Measurements from ENCODE around the gene ATXN7L1. TPM values are rescaled to one million over a fixed set of nuclear protein-coding genes. Genes with fewer than 3 reads are reported as not detected.

Gene ATXN7L1
- total RNA-seq, 5 donors from 2014 or later (not counting 1 experiment from before 2014, with no cell fraction given) = 42.3 to 54.7 (median 47.4) TPM

DNA sequence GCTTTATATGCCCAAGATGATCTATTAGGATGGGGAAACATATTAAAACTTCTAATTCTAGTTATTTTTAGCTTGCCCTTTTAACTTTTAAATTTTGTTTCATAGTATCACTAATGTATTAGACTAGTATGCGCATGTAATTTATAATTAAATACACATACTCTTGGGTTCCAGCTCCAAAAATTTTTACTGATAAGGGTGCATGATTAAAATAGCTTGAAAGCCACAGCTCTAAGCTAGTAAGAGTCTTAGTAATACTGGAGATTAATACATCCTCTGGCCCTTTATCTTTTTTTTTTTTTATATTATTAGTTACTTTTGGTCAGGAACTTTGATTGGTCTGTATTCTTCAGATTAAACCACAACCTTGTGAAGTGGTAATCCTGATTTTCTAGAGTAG lies 53.6 kb downstream of the ATXN7L1 start:
- WGBS (ENCODE audit: insufficient coverage) = no CpG with 5 or more reads among the region's 1 CpG
- Mint-ChIP-seq H3K36me3 (peaks cover 36% of the 10 kb centered on the region), H3K27me3 (no peaks in the 10 kb centered on the region), H3K27ac (no peak overlapping the region), H3K4me1 (peaks cover 22 to 39% (median 30%) of the 10 kb centered on the region in 3 donors), H3K9me3 (peaks cover 5 to 7% (median 7%) of the 10 kb centered on the region in 3 donors), H3K4me3 (no peak overlapping the region)
- POLR2A ChIA-PET = no interaction called here
- H3K4me3 ChIP-seq (ENCODE audit: control insufficient read depth in 1 of 2, extremely low read depth in 1 of 2, low read length in 1 of 2) = no peak overlapping the region
- H3K27ac ChIP-seq (ENCODE audit: low read length) = no peak overlapping the region
- CTCF ChIA-PET = interaction anchor here (0.6 to 0.7 kb wide), 4 partner anchors 28 to 198 kb away, joined by 3 read pairs; no protein-coding TSS in a partner anchor
- no peaks in the 10 kb centered on the region for H3K9me3 ChIP-seq
- H3K4me1 ChIP-seq (ENCODE audit: control insufficient read depth in 1 of 2, extremely low read depth in 1 of 2, insufficient read depth in 2 of 2, low read length in 2 of 2) = peaks cover 2 to 11% of the 10 kb centered on the region in 2 experiments
- no peak for DNase-seq
- ATAC-seq (replicated peaks in 1 of 4) = no peak
- peaks cover 0 to 5% of the 10 kb centered on the region in 2 experiments for H3K27me3 ChIP-seq (replicated peaks in 1 of 2; ENCODE audit: control insufficient read depth in 2 of 2, extremely low read depth in 1 of 2, insufficient read depth in 2 of 2, low read length in 1 of 2)
- H3K36me3 ChIP-seq (ENCODE audit: control insufficient read depth in 2 of 2, extremely low read depth in 1 of 2, insufficient read depth in 1 of 2, low read length in 1 of 2) = no peaks in the 10 kb centered on the region

DNA sequence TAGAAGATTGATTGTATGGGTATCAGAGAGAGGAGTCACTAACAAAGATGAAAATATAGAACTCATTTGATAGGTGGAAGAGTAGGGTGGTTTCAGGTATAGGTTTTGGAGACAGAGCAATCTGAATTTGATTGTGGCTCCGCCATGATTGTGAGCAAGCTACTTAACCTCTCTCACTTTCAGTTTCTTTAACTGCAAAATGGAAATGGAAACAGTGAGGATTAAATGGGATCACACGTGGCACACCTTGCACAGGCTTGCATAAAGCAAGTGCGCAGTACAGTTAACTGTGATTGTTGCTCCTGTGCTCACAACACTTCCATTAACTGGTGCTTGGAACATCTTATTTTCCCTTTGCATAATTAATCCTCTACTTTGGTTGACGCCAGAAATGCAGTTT lies 54.9 kb downstream of the ATXN7L1 start:
- H3K27ac ChIP-seq (ENCODE audit: low read length) = no peak overlapping the region
- Mint-ChIP-seq H3K9me3 (peaks cover 5 to 7% (median 7%) of the 10 kb centered on the region in 3 donors), H3K27me3 (no peaks in the 10 kb centered on the region), H3K27ac (no peak overlapping the region), H3K36me3 (peaks cover 31% of the 10 kb centered on the region), H3K4me1 (peaks cover 26 to 41% (median 29%) of the 10 kb centered on the region in 3 donors), H3K4me3 (no peak overlapping the region)
- 84% methylated on average over 3 of the region's 4 CpGs for WGBS (ENCODE audit: insufficient coverage)
- H3K4me3 ChIP-seq (ENCODE audit: control insufficient read depth in 1 of 2, extremely low read depth in 1 of 2, low read length in 1 of 2) = no peak overlapping the region
- no peaks in the 10 kb centered on the region for H3K9me3 ChIP-seq
- no peak for ATAC-seq (replicated peaks in 1 of 4)
- no peak for DNase-seq
- H3K36me3 ChIP-seq (ENCODE audit: control insufficient read depth in 2 of 2, extremely low read depth in 1 of 2, insufficient read depth in 1 of 2, low read length in 1 of 2) = no peaks in the 10 kb centered on the region
- peaks cover 0 to 5% of the 10 kb centered on the region in 2 experiments for H3K27me3 ChIP-seq (replicated peaks in 1 of 2; ENCODE audit: control insufficient read depth in 2 of 2, extremely low read depth in 1 of 2, insufficient read depth in 2 of 2, low read length in 1 of 2)
- ChIA-PET CTCF (interaction anchor here in 1 of 2 donors (0.6 kb wide), 1 partner anchor 160 kb away, joined by 6 read pairs; no protein-coding TSS in a partner anchor), POLR2A (no interaction called here)
- peaks cover 4 to 11% of the 10 kb centered on the region in 2 experiments for H3K4me1 ChIP-seq (ENCODE audit: control insufficient read depth in 1 of 2, extremely low read depth in 1 of 2, insufficient read depth in 2 of 2, low read length in 2 of 2)

DNA sequence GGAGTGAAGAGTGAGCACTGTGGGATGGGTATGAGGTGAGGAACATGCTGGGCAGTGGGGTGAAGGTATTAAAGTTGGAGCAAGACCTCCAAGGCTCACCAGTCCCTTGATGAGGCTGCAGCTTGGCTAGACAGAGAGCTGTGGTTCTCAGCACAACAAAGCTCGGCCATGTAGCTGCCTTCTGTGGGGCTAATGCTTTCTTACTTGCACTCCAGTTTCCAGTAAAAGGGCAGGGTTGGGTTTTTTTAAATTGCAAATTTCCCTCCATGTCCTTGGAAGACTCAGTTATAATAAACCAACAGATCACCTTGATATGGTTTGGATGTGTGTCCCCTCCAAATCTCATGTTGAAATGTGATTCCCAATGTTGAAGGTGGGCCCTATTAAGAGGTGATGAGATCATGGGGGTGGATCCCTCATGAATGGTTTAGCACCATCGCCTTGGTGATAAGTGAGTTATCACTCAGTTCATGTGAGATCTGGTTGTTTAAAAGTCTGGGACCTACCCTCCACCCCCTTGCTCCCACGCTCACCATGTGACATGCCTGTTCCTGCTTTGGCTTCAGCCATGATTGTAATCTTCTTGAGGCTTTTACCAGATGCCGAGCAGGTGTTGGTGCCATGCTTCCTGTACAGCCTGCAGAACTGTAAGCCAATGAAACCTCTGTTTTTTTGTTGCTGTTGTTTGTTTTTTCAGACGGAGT lies 55.9 kb downstream of the ATXN7L1 start:
- H3K27ac Mint-ChIP-seq = no peak overlapping the region
- peaks cover 31% of the 10 kb centered on the region for H3K36me3 Mint-ChIP-seq
- Histone ChIP-seq H3K4me1 (ENCODE audit: control insufficient read depth in 1 of 2, extremely low read depth in 1 of 2, insufficient read depth in 2 of 2, low read length in 2 of 2) (peaks cover 4 to 11% of the 10 kb centered on the region in 2 experiments), H3K27me3 (replicated peaks in 1 of 2; ENCODE audit: control insufficient read depth in 2 of 2, extremely low read depth in 1 of 2, insufficient read depth in 2 of 2, low read length in 1 of 2) (peaks cover 0 to 5% of the 10 kb centered on the region in 2 experiments), H3K9me3 (no peaks in the 10 kb centered on the region), H3K27ac (ENCODE audit: low read length) (no peak overlapping the region), H3K4me3 (ENCODE audit: control insufficient read depth in 1 of 2, extremely low read depth in 1 of 2, low read length in 1 of 2) (no peak overlapping the region), H3K36me3 (ENCODE audit: control insufficient read depth in 2 of 2, extremely low read depth in 1 of 2, insufficient read depth in 1 of 2, low read length in 1 of 2) (no peaks in the 10 kb centered on the region)
- ATAC-seq (replicated peaks in 1 of 4) (no peak), DNase-seq (no peak)
- 90% methylated on average over 2 of the region's 5 CpGs for WGBS (ENCODE audit: insufficient coverage)
- ChIA-PET POLR2A (no interaction called here), CTCF (no interaction called here)
- no peaks in the 10 kb centered on the region for H3K27me3 Mint-ChIP-seq
- H3K9me3 Mint-ChIP-seq = peaks cover 5 to 7% (median 7%) of the 10 kb centered on the region in 3 donors
- H3K4me1 Mint-ChIP-seq = peaks cover 23 to 47% (median 37%) of the 10 kb centered on the region in 3 donors
- H3K4me3 Mint-ChIP-seq = no peak overlapping the region

DNA sequence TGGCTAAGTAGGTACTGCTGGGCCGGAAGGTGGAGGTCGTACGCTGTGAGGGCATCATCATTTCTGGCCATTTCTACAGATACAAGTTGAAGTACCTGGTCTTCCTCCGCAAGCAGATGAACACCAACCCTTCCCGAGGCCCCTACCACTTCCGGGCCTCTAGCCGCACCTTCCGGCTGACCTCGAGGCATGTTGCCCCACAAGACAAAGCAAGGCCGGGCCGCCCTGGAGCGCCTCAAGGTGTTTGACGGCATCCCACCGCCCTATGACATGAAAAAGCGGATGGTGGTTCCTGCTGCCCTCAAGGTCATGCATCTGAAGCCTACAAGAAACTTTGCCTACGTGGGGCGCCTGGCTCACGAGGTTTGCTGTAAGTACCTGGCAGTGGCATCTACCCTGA lies 56.8 kb downstream of the ATXN7L1 start:
- Histone ChIP-seq H3K4me1 (ENCODE audit: control insufficient read depth in 1 of 2, extremely low read depth in 1 of 2, insufficient read depth in 2 of 2, low read length in 2 of 2) (peaks cover 4 to 11% of the 10 kb centered on the region in 2 experiments), H3K27ac (ENCODE audit: low read length) (no peak overlapping the region), H3K27me3 (replicated peaks in 1 of 2; ENCODE audit: control insufficient read depth in 2 of 2, extremely low read depth in 1 of 2, insufficient read depth in 2 of 2, low read length in 1 of 2) (peaks cover 0 to 5% of the 10 kb centered on the region in 2 experiments), H3K36me3 (ENCODE audit: control insufficient read depth in 2 of 2, extremely low read depth in 1 of 2, insufficient read depth in 1 of 2, low read length in 1 of 2) (no peaks in the 10 kb centered on the region), H3K4me3 (ENCODE audit: control insufficient read depth in 1 of 2, extremely low read depth in 1 of 2, low read length in 1 of 2) (no peak overlapping the region), H3K9me3 (no peaks in the 10 kb centered on the region)
- 99% methylated on average over 18 of the region's 18 CpGs for WGBS (ENCODE audit: insufficient coverage)
- Mint-ChIP-seq H3K27me3 (no peaks in the 10 kb centered on the region), H3K4me1 (peaks cover 23 to 50% (median 42%) of the 10 kb centered on the region in 3 donors), H3K9me3 (peaks cover 4 to 5% (median 5%) of the 10 kb centered on the region in 3 donors), H3K36me3 (peaks cover 26% of the 10 kb centered on the region), H3K4me3 (no peak overlapping the region), H3K27ac (no peak overlapping the region)
- no peak for ATAC-seq (replicated peaks in 1 of 4)
- ChIA-PET CTCF (no interaction called here), POLR2A (no interaction called here)
- no peak for DNase-seq

DNA sequence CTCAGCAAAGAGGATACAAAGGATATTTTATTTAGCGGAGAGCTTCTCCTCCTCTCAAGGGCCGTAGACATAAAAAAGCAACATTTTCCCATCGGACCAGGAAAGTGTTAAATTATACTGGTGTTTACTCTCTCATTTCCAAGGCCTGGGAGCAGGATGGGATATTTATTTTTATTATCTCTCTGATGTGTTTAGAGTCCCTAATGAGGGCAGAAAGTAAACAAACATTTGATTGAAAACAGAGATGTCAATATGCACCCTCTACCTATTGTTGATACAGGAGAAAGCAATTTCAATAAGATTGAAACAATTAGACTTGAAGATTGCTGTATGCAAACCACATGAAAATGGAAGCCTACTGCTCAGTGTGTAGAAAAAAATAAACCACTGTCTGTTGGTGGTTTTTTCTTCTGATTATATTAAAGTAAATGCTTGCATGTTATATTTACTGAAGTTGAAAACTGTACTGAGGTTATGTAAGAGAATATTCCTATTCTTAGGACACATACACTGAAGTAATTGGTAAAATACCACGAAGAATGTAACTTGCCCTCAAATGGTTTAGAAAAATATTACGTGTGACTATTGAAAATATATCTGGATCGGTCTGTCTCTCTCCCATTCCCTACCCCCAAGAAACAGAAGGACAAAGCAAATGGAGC lies 59.3 kb downstream of the ATXN7L1 start:
- DNase-seq (no peak), ATAC-seq (replicated peaks in 1 of 4) (no peak)
- Histone ChIP-seq H3K9me3 (no peaks in the 10 kb centered on the region), H3K4me1 (ENCODE audit: control insufficient read depth in 1 of 2, extremely low read depth in 1 of 2, insufficient read depth in 2 of 2, low read length in 2 of 2) (peaks cover 2 to 11% of the 10 kb centered on the region in 2 experiments), H3K4me3 (ENCODE audit: control insufficient read depth in 1 of 2, extremely low read depth in 1 of 2, low read length in 1 of 2) (no peak overlapping the region), H3K27ac (ENCODE audit: low read length) (no peak overlapping the region), H3K27me3 (replicated peaks in 1 of 2; ENCODE audit: control insufficient read depth in 2 of 2, extremely low read depth in 1 of 2, insufficient read depth in 2 of 2, low read length in 1 of 2) (peaks cover 0 to 5% of the 10 kb centered on the region in 2 experiments), H3K36me3 (ENCODE audit: control insufficient read depth in 2 of 2, extremely low read depth in 1 of 2, insufficient read depth in 1 of 2, low read length in 1 of 2) (no peaks in the 10 kb centered on the region)
- POLR2A ChIA-PET = no interaction called here
- no peaks in the 10 kb centered on the region for H3K9me3 Mint-ChIP-seq
- H3K4me1 Mint-ChIP-seq = peaks cover 14 to 30% (median 28%) of the 10 kb centered on the region in 3 donors
- CTCF ChIA-PET = no interaction called here
- H3K27ac Mint-ChIP-seq = no peak overlapping the region
- H3K27me3 Mint-ChIP-seq = no peaks in the 10 kb centered on the region
- H3K4me3 Mint-ChIP-seq = no peak overlapping the region
- H3K36me3 Mint-ChIP-seq = peaks cover 23% of the 10 kb centered on the region
- no CpG with 5 or more reads among the region's 6 CpGs for WGBS (ENCODE audit: insufficient coverage)

DNA sequence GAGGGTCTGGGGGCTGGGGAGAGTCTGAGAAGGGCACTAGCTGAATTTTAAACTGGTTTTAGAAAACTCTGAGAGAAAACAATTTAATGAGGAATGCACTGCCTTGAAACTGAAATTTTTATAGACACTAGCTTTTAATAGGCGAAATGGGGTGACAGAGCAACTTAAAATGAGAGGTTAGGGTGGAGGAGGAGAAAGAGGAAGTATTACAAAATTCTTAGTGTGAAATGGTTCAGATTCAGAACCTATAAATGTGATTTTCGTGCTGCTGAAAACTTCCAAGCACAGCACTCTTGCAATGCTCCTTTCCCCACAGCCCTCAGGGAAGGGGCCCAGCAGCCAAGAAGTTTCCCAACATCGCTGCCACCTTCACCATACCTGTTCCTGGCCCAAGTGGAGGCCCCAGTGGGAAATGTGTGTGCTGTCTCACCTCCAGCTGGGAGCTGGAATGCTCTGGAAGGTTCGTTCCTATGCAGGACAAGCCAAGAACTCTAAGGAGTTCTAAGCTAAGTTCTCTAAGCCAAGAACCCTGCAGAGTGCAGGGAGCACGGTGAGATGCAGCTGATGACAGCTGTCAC lies 60.0 kb downstream of the ATXN7L1 start:
- DNase-seq (no peak), ATAC-seq (replicated peaks in 1 of 4) (no peak)
- WGBS (ENCODE audit: insufficient coverage) = 86% methylated on average over 3 of the region's 5 CpGs
- no peak overlapping the region for H3K4me3 Mint-ChIP-seq
- ChIA-PET CTCF (interaction anchor here (0.5 to 0.6 kb wide), 2 partner anchors 52 to 166 kb away, joined by 3 read pairs; no protein-coding TSS in a partner anchor), POLR2A (no interaction called here)
- Histone ChIP-seq H3K4me1 (ENCODE audit: control insufficient read depth in 1 of 2, extremely low read depth in 1 of 2, insufficient read depth in 2 of 2, low read length in 2 of 2) (peaks cover 2 to 8% of the 10 kb centered on the region in 2 experiments), H3K27ac (ENCODE audit: low read length) (no peak overlapping the region), H3K9me3 (no peaks in the 10 kb centered on the region), H3K4me3 (ENCODE audit: control insufficient read depth in 1 of 2, extremely low read depth in 1 of 2, low read length in 1 of 2) (no peak overlapping the region), H3K36me3 (ENCODE audit: control insufficient read depth in 2 of 2, extremely low read depth in 1 of 2, insufficient read depth in 1 of 2, low read length in 1 of 2) (peaks cover 0 to 3% of the 10 kb centered on the region in 2 donors), H3K27me3 (replicated peaks in 1 of 2; ENCODE audit: control insufficient read depth in 2 of 2, extremely low read depth in 1 of 2, insufficient read depth in 2 of 2, low read length in 1 of 2) (peaks cover 0 to 5% of the 10 kb centered on the region in 2 experiments)
- H3K36me3 Mint-ChIP-seq = peaks cover 23% of the 10 kb centered on the region
- no peaks in the 10 kb centered on the region for H3K9me3 Mint-ChIP-seq
- H3K27ac Mint-ChIP-seq = no peak overlapping the region
- peaks cover 13 to 29% (median 26%) of the 10 kb centered on the region in 3 donors for H3K4me1 Mint-ChIP-seq
- no peaks in the 10 kb centered on the region for H3K27me3 Mint-ChIP-seq

All from T-cell (primary cell).